Measurements from ENCODE around the gene TMEM53.

TMEM53 gene

GRCh38 chr1:44693159-44693558 is 18.9 kb upstream of the TMEM53 start:
- no peak for DNase-seq
- Mint-ChIP-seq H3K27me3 (peaks cover 9% of the 10 kb centered on the region), H3K4me1 (peaks cover 15% of the 10 kb centered on the region), H3K4me3 (no peak overlapping the region), H3K36me3 (no peaks in the 10 kb centered on the region), H3K27ac (no peak overlapping the region), H3K9me3 (no peaks in the 10 kb centered on the region)
- CTCF ChIA-PET, result no interaction called here

GRCh38 chr1:44689447-44689765 is 15.1 kb upstream of the TMEM53 start:
- H3K4me1 Mint-ChIP-seq, result peaks cover 2% of the 10 kb centered on the region
- H3K9me3 Mint-ChIP-seq, result no peaks in the 10 kb centered on the region
- no peak overlapping the region for H3K4me3 Mint-ChIP-seq
- peaks cover 6% of the 10 kb centered on the region for H3K27me3 Mint-ChIP-seq
- H3K36me3 Mint-ChIP-seq, result no peaks in the 10 kb centered on the region
- H3K27ac Mint-ChIP-seq, result no peak overlapping the region
- CTCF ChIA-PET, result no interaction called here
- DNase-seq, result no peak

- Mint-ChIP-seq H3K27ac (no peak overlapping the region), H3K9me3 (no peaks in the 10 kb centered on the region), H3K36me3 (no peaks in the 10 kb centered on the region), H3K27me3 (peaks cover 6% of the 10 kb centered on the region), H3K4me1 (peaks cover 2% of the 10 kb centered on the region), H3K4me3 (no peak overlapping the region)
- DNase-seq, result no peak
- CTCF ChIA-PET, result no interaction called here
Measured at GRCh38 chr1:44688760-44689446, 14.6 kb upstream of the TMEM53 start.

- CTCF ChIA-PET, result no interaction called here
- no peaks in the 10 kb centered on the region for H3K9me3 Mint-ChIP-seq
- H3K4me1 Mint-ChIP-seq, result peaks cover 2% of the 10 kb centered on the region
- no peaks in the 10 kb centered on the region for H3K27me3 Mint-ChIP-seq
- no peak overlapping the region for H3K27ac Mint-ChIP-seq
- no peak overlapping the region for H3K4me3 Mint-ChIP-seq
- no peak for DNase-seq
- no peaks in the 10 kb centered on the region for H3K36me3 Mint-ChIP-seq
Measured at GRCh38 chr1:44685881-44686280, 11.6 kb upstream of the TMEM53 start.

GRCh38 chr1:44685218-44685617 is 10.9 kb upstream of the TMEM53 start:
- Mint-ChIP-seq H3K4me1 (peaks cover 2% of the 10 kb centered on the region), H3K27ac (no peak overlapping the region), H3K27me3 (no peaks in the 10 kb centered on the region), H3K36me3 (no peaks in the 10 kb centered on the region), H3K4me3 (no peak overlapping the region), H3K9me3 (no peaks in the 10 kb centered on the region)
- no peak for DNase-seq
- CTCF ChIA-PET, result interaction anchor here (1.6 kb wide), 1 partner anchor 9 kb away, joined by 4 read pairs; no protein-coding TSS in a partner anchor

- DNase-seq, result no peak
- Mint-ChIP-seq H3K27me3 (peaks cover 3% of the 10 kb centered on the region), H3K36me3 (no peaks in the 10 kb centered on the region), H3K27ac (no peak overlapping the region), H3K4me1 (peaks cover 2% of the 10 kb centered on the region), H3K4me3 (no peak overlapping the region), H3K9me3 (no peaks in the 10 kb centered on the region)
- CTCF ChIA-PET, result interaction anchor here (0.7 to 2.0 kb wide), 4 partner anchors 8 to 31 kb away, joined by 3 to 7 read pairs (median 4); partner anchors contain the start of genes ARMH1 and TMEM53
Measured at GRCh38 chr1:44684525-44684924, 10.2 kb upstream of the TMEM53 start.

GRCh38 chr1:44682883-44683265 is 8.6 kb upstream of the TMEM53 start:
- Mint-ChIP-seq H3K36me3 (no peaks in the 10 kb centered on the region), H3K9me3 (no peaks in the 10 kb centered on the region), H3K27me3 (peaks cover 3% of the 10 kb centered on the region), H3K4me3 (no peak overlapping the region), H3K27ac (no peak overlapping the region), H3K4me1 (peaks cover 2% of the 10 kb centered on the region)
- CTCF ChIA-PET, result interaction anchor here (0.6 to 2.0 kb wide), 2 partner anchors 24 to 1179 kb away, joined by 3 to 7 read pairs; no protein-coding TSS in a partner anchor
- no peak for DNase-seq

GRCh38 chr1:44681905-44682882 is 7.9 kb upstream of the TMEM53 start:
- Mint-ChIP-seq H3K27me3 (peaks cover 3% of the 10 kb centered on the region), H3K36me3 (no peaks in the 10 kb centered on the region), H3K27ac (no peak overlapping the region), H3K4me1 (peaks cover 2% of the 10 kb centered on the region), H3K9me3 (no peaks in the 10 kb centered on the region), H3K4me3 (no peak overlapping the region)
- no peak for DNase-seq
- CTCF ChIA-PET, result interaction anchor here (2.0 kb wide), 1 partner anchor 24 kb away, joined by 7 read pairs; no protein-coding TSS in a partner anchor

- Mint-ChIP-seq H3K27ac (no peak overlapping the region), H3K9me3 (no peaks in the 10 kb centered on the region), H3K36me3 (no peaks in the 10 kb centered on the region), H3K4me3 (no peak overlapping the region), H3K27me3 (peaks cover 3% of the 10 kb centered on the region), H3K4me1 (peaks cover 9% of the 10 kb centered on the region)
- DNase-seq, result no peak
- CTCF ChIA-PET, result interaction anchor here (1.3 to 1.8 kb wide), 2 partner anchors 16 to 27 kb away, joined by 3 to 5 read pairs; no protein-coding TSS in a partner anchor
Measured at GRCh38 chr1:44679468-44679867, 5.2 kb upstream of the TMEM53 start.

- CTCF ChIA-PET, result interaction anchor here (1.3 kb wide), 1 partner anchor 15 kb away, joined by 3 read pairs; no protein-coding TSS in a partner anchor
- Mint-ChIP-seq H3K9me3 (no peaks in the 10 kb centered on the region), H3K4me3 (no peak overlapping the region)
Measured at GRCh38 chr1:44678626-44679025, 4.3 kb upstream of the TMEM53 start.

GRCh38 chr1:44678120-44678519 is 3.8 kb upstream of the TMEM53 start:
- Mint-ChIP-seq H3K4me1 (peaks cover 18% of the 10 kb centered on the region), H3K4me3 (no peak overlapping the region), H3K36me3 (no peaks in the 10 kb centered on the region), H3K27me3 (peaks cover 3% of the 10 kb centered on the region), H3K27ac (no peak overlapping the region), H3K9me3 (no peaks in the 10 kb centered on the region)
- CTCF ChIA-PET, result interaction anchor here (0.7 to 1.0 kb wide), 3 partner anchors 14 to 34 kb away, joined by 3 to 4 read pairs (median 3); no protein-coding TSS in a partner anchor
- no peak for DNase-seq

More at GRCh38 chr1:44678626-44679025, 4.3 kb upstream of the TMEM53 start:
- no peaks in the 10 kb centered on the region for H3K36me3 Mint-ChIP-seq
- DNase-seq, result no peak
- H3K27me3 Mint-ChIP-seq, result peaks cover 3% of the 10 kb centered on the region
- H3K4me1 Mint-ChIP-seq, result peaks cover 12% of the 10 kb centered on the region
- no peak overlapping the region for H3K27ac Mint-ChIP-seq

- Mint-ChIP-seq H3K27me3 (peaks cover 3% of the 10 kb centered on the region), H3K27ac (no peak overlapping the region), H3K36me3 (no peaks in the 10 kb centered on the region), H3K4me3 (no peak overlapping the region), H3K9me3 (no peaks in the 10 kb centered on the region), H3K4me1 (peaks cover 20% of the 10 kb centered on the region)
- CTCF ChIA-PET, result interaction anchor here (0.7 to 1.0 kb wide), 4 partner anchors 15 to 35 kb away, joined by 3 to 4 read pairs (median 3); no protein-coding TSS in a partner anchor
- DNase-seq, result no peak
Measured at GRCh38 chr1:44677201-44677766, 3.0 kb upstream of the TMEM53 start.

GRCh38 chr1:44676484-44677200 is 2.4 kb upstream of the TMEM53 start:
- H3K9me3 Mint-ChIP-seq, result no peaks in the 10 kb centered on the region
- CTCF ChIA-PET, result interaction anchor here (1.0 to 1.4 kb wide), 3 partner anchors 8 to 24 kb away, joined by 3 to 4 read pairs (median 3); no protein-coding TSS in a partner anchor
- peaks cover 3% of the 10 kb centered on the region for H3K27me3 Mint-ChIP-seq
- no peak overlapping the region for H3K4me3 Mint-ChIP-seq
- no peak overlapping the region for H3K27ac Mint-ChIP-seq
- H3K4me1 Mint-ChIP-seq, result peaks cover 25% of the 10 kb centered on the region
- H3K36me3 Mint-ChIP-seq, result no peaks in the 10 kb centered on the region
- DNase-seq, result no peak

Data from activated naive CD4-positive, alpha-beta T cell treated with anti-CD3 and anti-CD28 coated beads, Interleukin-2, amount 10 ng/mL, durations not matched to agents 7 days and 5 days (primary cell).